Heart right ventricle (tissue), 16 donors: Measurements from ENCODE around the gene ATF4. TPM values are rescaled to one million over a fixed set of nuclear protein-coding genes. Genes with fewer than 3 reads are reported as not detected.

Experiments used
- ATAC-seq, 8 donors: fragments of 200-7000 bp; cut with Tn5 transposase; one replicate each; pipeline ENCODE4 v1.9.1; 2020; ENCODE audit warnings: mild to moderate bottlenecking in 8 of 8, moderate library complexity in 8 of 8, moderate number of reproducible peaks in 1 of 8
- DNase-seq, 2 donors: peaks; one replicate each; pipeline ENCODE4 v3.0.0-alpha.2; 2020
- H3K27ac ChIP-seq, 10 donors: fragments of 200-600 bp; sonication (generic) in 2 of 10; one replicate each; pipeline versions ENCODE4 v1.5.0 to v1.8.0; 2020 to 2022; ENCODE audit warnings: mild to moderate bottlenecking in 3 of 10
- H3K27me3 ChIP-seq, 7 donors: fragments of 200-600 bp; one replicate each; pipeline ENCODE4 v1.8.0; 2021 to 2022; ENCODE audit warnings: mild to moderate bottlenecking in 2 of 7
- H3K36me3 ChIP-seq, 9 donors: fragments of 200-600 bp; sonication (generic) in 1 of 9; one replicate each; pipeline versions ENCODE4 v1.5.0 to v1.8.0; 2020 to 2022; ENCODE audit warnings: mild to moderate bottlenecking in 2 of 9
- H3K4me1 ChIP-seq, 9 donors: fragments of 200-600 bp; sonication (generic) in 1 of 9; one replicate each; pipeline versions ENCODE4 v1.5.0 to v1.8.0; 2020 to 2022; ENCODE audit warnings: mild to moderate bottlenecking in 4 of 9
- H3K4me3 ChIP-seq, 10 donors: fragments of 200-600 bp; sonication (generic) in 2 of 10; one replicate each; pipeline versions ENCODE4 v1.5.0 to v1.8.0; 2020 to 2022; ENCODE audit warnings: mild to moderate bottlenecking in 7 of 10, moderate library complexity in 2 of 10
- H3K9me3 ChIP-seq, 11 donors: fragments of 200-600 bp in 10 of 11; sonication (generic) in 2 of 11; one replicate each; pipeline versions ENCODE4 v1.5.0 to v1.8.0; 2013 to 2022; ENCODE audit warnings: mild to moderate bottlenecking in 2 of 11, control low read depth in 1 of 11, moderate library complexity in 1 of 11
- CTCF ChIP-seq, 9 donors: fragments of 200-600 bp; sonication (generic) in 2 of 9; IDR thresholded peaks; one replicate each; pipeline versions ENCODE4 v1.5.0 to v1.8.0; 2021 to 2022; ENCODE audit warnings: antibody characterized with exemption in 9 of 9, mild to moderate bottlenecking in 5 of 9, moderate library complexity in 1 of 9
- WGBS, 2 donors: extraction: QIAGEN DNeasy Blood & Tissue Kit; methylation state at CpG; one replicate each; pipeline ENCODE4 v1.1.7; 2013; ENCODE audit warnings: inconsistent platforms in 1 of 2; 5-methylcytosine and 5-hydroxymethylcytosine counted together
- intact Hi-C, 10 donors: fragments of 100-400 bp; cut with DNase I; formaldehyde crosslinking; loops; one replicate each; pipeline versions ENCODE4 v1.11.1 to v1.14.2; 2022
- long read RNA-seq, 3 donors: library from polyadenylated mRNA; unstranded; transcript quantifications; one replicate each; pipeline ENCODE4 v2.0.0, GENCODE V29; 2020 to 2021
- polyA plus RNA-seq, 2 donors: library from polyadenylated mRNA; stranded (reverse); fragments of 200-250 nt; gene quantifications; one replicate each; pipeline ENCODE4 v1.2.3, GENCODE V29; 2013
- total RNA-seq, 10 donors: library from RNA; stranded (reverse); fragmentation: NEBNext Ultra II Directional in 3 of 10; extraction: Animal tissue kit (Norgen Biotek cat#: 25700) in 3 of 10; gene quantifications; one replicate each; pipeline versions ENCODE4 v1.2.1 to v1.2.4, GENCODE V29; 2021 to 2023
- donor health status: Arrhythmogenic right ventricular cardiomyopathy.
- donor health status: ischemic (EF 13 %, LVEDD 7.1; RV severe dilation, severe dysfunction).
- donor health status: healthy with polysubstance abuse.
- donor health status: DM: no; HTN: yes; CAD: no.
- donor health status: DM: no; HTN: no; CAD: no.
- donor health status: ischemic (EF 25% LVEDD 6.9; RV normal size, moderate dysfunction).
- donor health status: ischemic (EF 25% LVEDD 5.7; RV mildly dilated, moderate dysfunction).
- donor health status: healthy.
- donor health status: DM: yes; HTN: yes; CAD: no.
- donor health status: Ischemic cardiomyopathy.
- donor health status: ischemic (EF 35%, LVEDD 5.7; RV mildly dilated, moderate dysfunction).
- donor health status: nonischemic (EF 11% LVEDD 7.7; RV severe dilation, severe dysfunction).
- donor health status: DM: yes; HTN: yes; CAD: no.
- donor health status: PGD.
- donor health status: ischemic (EF 29% LVEDD 5.4; RV normal size, mild dysfunction).
- donor health status: nonischemic (EF 23%, LVEDD 6.1; RV moderate dilation, normal function).

The ATF4 gene
- total RNA-seq = 100 to 1,000 TPM in 9 of 10 donors, 10 to 100 TPM in 1; 95.2 to 319 (median 133) TPM
- polyA plus RNA-seq = 100 to 1,000 TPM; 439 to 637 TPM
- long read RNA-seq, donor 1, transcript ATF4-201 (2 exons, 2,019 nt) = minor isoform, 8 of 118 reads
- long read RNA-seq, donor 1, transcript ATF4-202 (3 exons, 1,419 nt) = major isoform, 39 of 118 reads
- long read RNA-seq, donor 1, partial matches to known transcripts = 71 of 118 reads
- long read RNA-seq, donor 1, other reads (novel, unspliced or antisense) = 0 of 118 reads
- long read RNA-seq, donor 2, transcript ATF4-202 (3 exons, 1,419 nt) = major isoform, 27 of 146 reads
- long read RNA-seq, donor 2, transcript ATF4-201 (2 exons, 2,019 nt) = minor isoform, 13 of 146 reads
- long read RNA-seq, donor 2, partial matches to known transcripts = 0 of 146 reads
- long read RNA-seq, donor 2, other reads (novel, unspliced or antisense) = 106 of 146 reads
- long read RNA-seq, donor 3, transcript ATF4-202 (3 exons, 1,419 nt) = major isoform, 104 of 129 reads
- long read RNA-seq, donor 3, transcript ATF4-201 (2 exons, 2,019 nt) = minor isoform, 10 of 129 reads
- long read RNA-seq, donor 3, partial matches to known transcripts = 11 of 129 reads
- long read RNA-seq, donor 3, other reads (novel, unspliced or antisense) = 4 of 129 reads

- 0% methylated on average over 86 of the region's 86 CpGs for WGBS, 2 donors
- ATAC-seq (peak; percentile 47 to 83 (median 72)), DNase-seq (peak; percentile 93 to 94)
- Histone ChIP-seq H3K4me1 (peaks cover 29 to 56% (median 54%) of the 10 kb centered on the region in 9 donors), H3K9me3 (no peaks in the 10 kb centered on the region), H3K27ac (peak within 1 kb of the TSS; percentile 97 to 100 (median 100)), H3K36me3 (peaks cover 0 to 68% (median 23%) of the 10 kb centered on the region in 9 donors), H3K27me3 (no peaks in the 10 kb centered on the region), H3K4me3 (peak within 1 kb of the TSS; percentile 81 to 100 (median 98))
- intact Hi-C loops = loop anchor here in 8 of 10 donors (1.0 to 10.0 kb wide), 9 partner anchors 18 to 356 kb away; partner anchors contain the start of genes RPL3 (in 5 of the 8), SYNGR1 (in 3 of the 8) and MIEF1 (in 2 of the 8)
- no peak for TF ChIP-seq CTCF (IDR thresholded peaks at IDR 0.05)
These were observed at the start of gene ATF4 for GRCh38 chr22:39520226-39521105. TSS of gene ATF4 (plus strand) at chr22:39520562. CDS start at chr22:39521446, 884 bp downstream.

DNA sequence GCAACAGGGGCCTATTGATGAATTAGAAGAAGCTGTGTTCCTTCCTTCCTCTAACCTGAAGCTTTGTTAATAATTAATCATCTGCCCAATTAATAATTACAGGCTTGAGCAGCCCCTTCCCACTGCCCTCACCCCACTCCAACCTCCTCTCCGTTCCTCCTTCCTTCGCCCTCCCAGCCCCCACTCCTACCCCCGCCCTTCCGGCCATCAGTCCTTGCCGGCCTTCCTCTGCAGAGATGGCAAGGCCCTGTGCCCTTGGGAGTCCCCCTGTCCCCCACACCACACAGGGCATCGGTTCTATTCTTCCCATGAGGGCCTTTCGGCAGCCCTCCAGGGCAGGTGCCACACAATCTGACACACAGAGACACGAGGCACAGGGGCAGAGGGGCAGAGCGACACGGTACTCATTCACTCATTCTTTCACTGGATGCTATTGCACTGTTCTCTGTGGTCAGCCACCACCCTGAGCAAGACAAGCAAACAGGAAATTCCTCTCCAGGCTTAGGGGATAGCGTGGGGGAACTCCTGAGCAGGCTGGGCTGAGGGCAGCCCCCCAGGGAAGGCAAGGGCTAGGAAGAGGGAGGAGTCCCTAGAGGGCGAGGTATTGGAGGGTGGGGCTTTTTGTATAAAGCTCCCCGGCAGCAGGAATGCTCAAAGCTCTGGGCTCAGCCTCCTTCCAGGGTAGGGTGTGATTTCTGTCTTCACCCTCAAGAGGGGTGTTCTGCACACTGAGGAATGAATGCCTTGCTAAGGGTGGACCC is 48.8 kb upstream of the ATF4 start:
- intact Hi-C loops = no loop called here
- WGBS, 2 donors = 36 to 48% methylated on average over 13 of the region's 13 CpGs
- ATAC-seq (peak; percentile 49 to 73 (median 60)), DNase-seq (peak; percentile 59 to 63)
- H3K4me1 ChIP-seq = peaks cover 16 to 91% (median 51%) of the 10 kb centered on the region in 9 donors
- no peak for TF ChIP-seq CTCF (IDR thresholded peaks at IDR 0.05)
- H3K36me3 ChIP-seq = no peaks in the 10 kb centered on the region
- peaks cover 0 to 3% (median 0%) of the 10 kb centered on the region in 7 donors for H3K27me3 ChIP-seq
- peak overlapping the region in 2 of 10 donors; percentile 7 to 10 for H3K4me3 ChIP-seq
- peak overlapping the region; percentile 55 to 87 (median 82) for H3K27ac ChIP-seq
- no peaks in the 10 kb centered on the region for H3K9me3 ChIP-seq

DNA sequence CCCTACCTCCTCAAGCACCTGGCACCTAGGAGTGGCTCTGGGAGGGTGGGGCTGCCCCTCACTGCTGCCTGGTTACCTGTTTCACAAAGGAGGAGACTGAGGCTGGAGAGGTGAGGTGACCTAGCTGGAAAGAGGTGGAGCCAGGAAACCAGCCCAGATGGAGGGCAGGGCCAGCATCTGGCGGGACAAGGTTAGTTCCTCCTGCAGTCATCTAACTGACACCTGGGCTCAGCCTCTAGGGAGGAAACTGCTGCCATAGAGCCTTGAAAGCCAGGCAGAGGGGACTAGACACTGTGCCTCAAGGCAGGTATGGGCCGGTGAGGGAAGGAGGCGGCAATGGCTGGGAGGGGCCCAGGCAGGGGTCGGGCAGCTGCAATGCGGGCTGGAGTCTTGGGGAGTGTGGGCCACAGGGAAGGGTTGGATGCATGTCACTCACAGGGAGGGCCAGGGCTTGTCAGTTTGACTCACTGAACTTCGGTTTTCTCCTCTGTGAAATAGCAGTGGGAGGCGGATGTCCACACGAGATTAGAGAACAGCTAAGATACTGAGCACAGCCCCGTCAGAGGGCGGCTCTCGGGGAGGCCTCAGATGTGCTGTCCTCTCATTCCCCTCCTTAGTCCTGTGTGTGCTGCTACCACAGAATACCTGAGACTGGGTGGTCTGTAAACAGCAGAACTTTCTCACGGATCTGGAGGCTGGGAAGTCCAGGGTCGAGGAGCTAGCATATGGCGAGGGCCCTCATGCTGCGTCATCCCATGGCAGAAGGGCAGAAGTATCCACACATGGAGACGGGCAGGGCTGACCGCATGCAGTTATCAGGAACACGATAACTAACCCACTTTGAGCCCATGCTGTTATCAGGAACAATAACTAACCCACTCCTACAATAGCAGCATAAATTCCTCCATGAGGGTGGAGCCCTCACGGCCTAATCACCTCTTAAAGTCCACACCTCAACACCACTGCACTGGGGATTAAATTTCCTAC is 47.5 kb upstream of the ATF4 start:
- intact Hi-C loops = no loop called here
- Histone ChIP-seq H3K27me3 (peaks cover 0 to 3% (median 0%) of the 10 kb centered on the region in 7 donors), H3K4me3 (no peak overlapping the region), H3K4me1 (peaks cover 16 to 79% (median 47%) of the 10 kb centered on the region in 9 donors), H3K9me3 (no peaks in the 10 kb centered on the region), H3K27ac (peak overlapping the region; percentile 55 to 87 (median 82)), H3K36me3 (peaks cover 0 to 5% (median 0%) of the 10 kb centered on the region in 9 donors)
- TF ChIP-seq CTCF (IDR thresholded peaks at IDR 0.05) = no peak
- ATAC-seq = peak in 1 of 8 donors; percentile 16
- DNase-seq = no peak
- WGBS, 2 donors = 73 to 74% methylated on average over 19 of the region's 19 CpGs
